HEK293 (cell line): ENCODE results near the gene AGAP1.

Experiments
- CTCF ChIA-PET: fragments of 350-600 bp; formaldehyde crosslinking; extraction: SDS; loops from one replicate; lab custom pipeline; 2021; ENCODE audit warnings: antibody characterized with exemption; lab: Yijun Ruan, JAX
- POLR2A ChIA-PET: fragments of 300-600 bp; formaldehyde crosslinking; extraction: SDS; loops from one replicate; lab custom pipeline; 2020; ENCODE audit warnings: antibody characterized with exemption, inconsistent platforms; lab: Yijun Ruan, JAX
- H3K27ac ChIP-seq: fragments of 200-500 bp; sonication (Bioruptor generic); 2 replicates; pipeline ENCODE4 v1.5.1; 2014; ENCODE audit warnings: low read depth, low read length, control low read depth, inconsistent platforms; ENCODE audit errors: extremely low read depth
- H3K36me3 ChIP-seq, 2 experiments: fragments of 200-500 bp in 1 of 2; sonication (Bioruptor generic) in 1 of 2; 1 replicate in 1 of 2; 2 replicates in 1 of 2; pipeline ENCODE4 v1.5.1; 2014 to 2017; ENCODE audit warnings: inconsistent platforms in 2 of 2, low read length in 2 of 2; ENCODE audit not compliant: control insufficient read depth in 2 of 2, insufficient read depth in 1 of 2
- H3K4me1 ChIP-seq: fragments of 200-500 bp; sonication (Bioruptor generic); 2 replicates; pipeline ENCODE4 v1.5.1; 2014; ENCODE audit warnings: mild to moderate bottlenecking, low read length, inconsistent platforms; ENCODE audit not compliant: control insufficient read depth, insufficient read depth
- H3K4me3 ChIP-seq: 2 replicates; pipeline ENCODE4 v1.5.1; 2011; ENCODE audit warnings: low read depth, mild to moderate bottlenecking, control low read depth, low read length, moderate library complexity
- H3K9me3 ChIP-seq: fragments of 200-500 bp; sonication (Bioruptor generic); 2 replicates; pipeline ENCODE4 v1.5.1; 2014; ENCODE audit warnings: low read depth, low read length, inconsistent platforms; ENCODE audit not compliant: control insufficient read depth, insufficient read depth
- EGR2 ChIP-seq: fragments of 450-650 bp; formaldehyde crosslinking; IDR thresholded peaks from 2 replicates; pipeline ENCODE4 v1.5.1; 2016; ENCODE audit warnings: low read depth, missing biosample characterization, missing genetic modification characterization
- GLIS2 ChIP-seq: fragments of 450-650 bp; formaldehyde crosslinking; IDR thresholded peaks from 2 replicates; pipeline ENCODE4 v1.5.1; 2016; ENCODE audit warnings: missing biosample characterization, missing genetic modification characterization
- KLF8 ChIP-seq: fragments of 450-650 bp; formaldehyde crosslinking; IDR thresholded peaks from 2 replicates; pipeline ENCODE4 v1.5.1; 2016; ENCODE audit warnings: missing biosample characterization, missing genetic modification characterization
- OSR2 ChIP-seq: fragments of 450-650 bp; formaldehyde crosslinking; IDR thresholded peaks from 2 replicates; pipeline ENCODE4 v1.5.1; 2016; ENCODE audit warnings: missing biosample characterization, missing genetic modification characterization
- ZBTB20 ChIP-seq: fragments of 450-650 bp; formaldehyde crosslinking; IDR thresholded peaks from 2 replicates; pipeline ENCODE4 v1.5.1; 2016; ENCODE audit warnings: missing biosample characterization, missing genetic modification characterization
- ZBTB21 ChIP-seq: fragments of 450-650 bp; formaldehyde crosslinking; IDR thresholded peaks from 2 replicates; pipeline ENCODE4 v1.5.1; 2017; ENCODE audit warnings: missing biosample characterization, missing genetic modification characterization
- ZFP37 ChIP-seq: fragments of 450-650 bp; formaldehyde crosslinking; IDR thresholded peaks from 2 replicates; pipeline ENCODE4 v1.5.1; 2016; ENCODE audit warnings: missing biosample characterization, missing genetic modification characterization
- ZNF132 ChIP-seq: fragments of 450-650 bp; formaldehyde crosslinking; IDR thresholded peaks from 2 replicates; pipeline ENCODE4 v1.5.1; 2017; ENCODE audit warnings: missing biosample characterization, missing genetic modification characterization, borderline replicate concordance
- ZNF214 ChIP-seq: fragments of 450-650 bp; formaldehyde crosslinking; IDR thresholded peaks from 2 replicates; pipeline ENCODE4 v1.5.1; 2017; ENCODE audit warnings: missing biosample characterization, mild to moderate bottlenecking, missing genetic modification characterization, borderline replicate concordance
- ZNF423 ChIP-seq: fragments of 450-650 bp; formaldehyde crosslinking; IDR thresholded peaks from 2 replicates; pipeline ENCODE4 v1.5.1; 2016; ENCODE audit warnings: missing biosample characterization, missing genetic modification characterization
- ZNF530 ChIP-seq: fragments of 450-650 bp; formaldehyde crosslinking; IDR thresholded peaks from 2 replicates; pipeline ENCODE4 v1.5.1; 2016; ENCODE audit warnings: low read depth, missing biosample characterization, missing genetic modification characterization
- ZNF600 ChIP-seq: fragments of 450-650 bp; formaldehyde crosslinking; IDR thresholded peaks from 2 replicates; pipeline ENCODE4 v1.5.1; 2016; ENCODE audit warnings: missing biosample characterization, missing genetic modification characterization
- ZNF654 ChIP-seq: fragments of 450-650 bp; formaldehyde crosslinking; IDR thresholded peaks from 2 replicates; pipeline ENCODE4 v1.5.1; 2016; ENCODE audit warnings: low read depth, missing biosample characterization, missing genetic modification characterization
- ZNF677 ChIP-seq: fragments of 450-650 bp; IDR thresholded peaks from 2 replicates; pipeline ENCODE4 v1.5.0; 2018; ENCODE audit warnings: missing biosample characterization, mild to moderate bottlenecking, missing genetic modification characterization, moderate library complexity
- ZNF776 ChIP-seq: fragments of 450-650 bp; formaldehyde crosslinking; IDR thresholded peaks from 2 replicates; pipeline ENCODE4 v1.5.0; 2017; ENCODE audit warnings: missing biosample characterization, missing genetic modification characterization, borderline replicate concordance
- TF ChIP-seq, protein P1 (sequence below): fragments of 450-650 bp; formaldehyde crosslinking; conservative IDR thresholded peaks from 2 replicates; pipeline ENCODE4 v1.5.1; 2016; ENCODE audit warnings: low read depth, missing biosample characterization, missing genetic modification characterization
- TF ChIP-seq, protein P2 (sequence below): fragments of 450-650 bp; formaldehyde crosslinking; IDR thresholded peaks from 2 replicates; pipeline ENCODE4 v1.5.1; 2016; ENCODE audit warnings: missing biosample characterization, missing genetic modification characterization
- TF ChIP-seq, protein P3 (sequence below): fragments of 450-650 bp; formaldehyde crosslinking; IDR thresholded peaks from 2 replicates; pipeline ENCODE4 v1.5.1; 2017; ENCODE audit warnings: missing biosample characterization, missing genetic modification characterization

The AGAP1 gene

DNA sequence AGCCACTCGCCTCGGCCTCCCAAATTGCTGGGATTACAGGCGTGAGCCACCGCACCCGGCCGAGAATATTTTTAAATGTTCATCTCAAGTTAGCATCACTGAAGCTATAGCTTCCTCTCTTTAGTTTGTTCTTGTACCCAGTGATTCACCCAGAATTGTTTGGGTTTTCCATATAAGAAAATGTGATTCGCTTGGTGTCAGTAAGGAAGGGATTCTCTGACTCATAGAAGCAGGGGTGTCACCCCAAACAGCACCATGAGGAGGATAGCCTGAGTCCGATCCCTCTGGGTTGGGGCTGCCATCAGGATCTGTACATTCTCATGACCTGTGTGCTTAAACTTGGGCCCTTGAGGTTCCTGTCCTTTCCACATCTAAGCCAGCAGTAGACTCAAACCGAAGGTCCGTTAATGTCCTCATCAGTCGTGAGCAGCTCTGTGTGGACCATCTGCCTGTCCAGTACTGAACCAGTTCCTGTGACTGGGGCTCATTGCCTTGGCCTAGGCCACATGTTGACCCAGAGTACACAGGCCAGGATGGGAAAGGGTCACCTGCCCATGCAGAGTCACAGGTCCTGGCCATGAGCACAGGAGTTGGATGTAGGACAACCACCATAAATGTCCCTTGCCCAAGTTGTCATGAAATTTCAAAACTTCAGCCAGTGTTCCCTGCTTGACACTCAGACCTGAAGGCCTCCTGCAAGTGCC is 362.5 kb downstream of the AGAP1 start (continued):
- TF ChIP-seq, protein P1, sequence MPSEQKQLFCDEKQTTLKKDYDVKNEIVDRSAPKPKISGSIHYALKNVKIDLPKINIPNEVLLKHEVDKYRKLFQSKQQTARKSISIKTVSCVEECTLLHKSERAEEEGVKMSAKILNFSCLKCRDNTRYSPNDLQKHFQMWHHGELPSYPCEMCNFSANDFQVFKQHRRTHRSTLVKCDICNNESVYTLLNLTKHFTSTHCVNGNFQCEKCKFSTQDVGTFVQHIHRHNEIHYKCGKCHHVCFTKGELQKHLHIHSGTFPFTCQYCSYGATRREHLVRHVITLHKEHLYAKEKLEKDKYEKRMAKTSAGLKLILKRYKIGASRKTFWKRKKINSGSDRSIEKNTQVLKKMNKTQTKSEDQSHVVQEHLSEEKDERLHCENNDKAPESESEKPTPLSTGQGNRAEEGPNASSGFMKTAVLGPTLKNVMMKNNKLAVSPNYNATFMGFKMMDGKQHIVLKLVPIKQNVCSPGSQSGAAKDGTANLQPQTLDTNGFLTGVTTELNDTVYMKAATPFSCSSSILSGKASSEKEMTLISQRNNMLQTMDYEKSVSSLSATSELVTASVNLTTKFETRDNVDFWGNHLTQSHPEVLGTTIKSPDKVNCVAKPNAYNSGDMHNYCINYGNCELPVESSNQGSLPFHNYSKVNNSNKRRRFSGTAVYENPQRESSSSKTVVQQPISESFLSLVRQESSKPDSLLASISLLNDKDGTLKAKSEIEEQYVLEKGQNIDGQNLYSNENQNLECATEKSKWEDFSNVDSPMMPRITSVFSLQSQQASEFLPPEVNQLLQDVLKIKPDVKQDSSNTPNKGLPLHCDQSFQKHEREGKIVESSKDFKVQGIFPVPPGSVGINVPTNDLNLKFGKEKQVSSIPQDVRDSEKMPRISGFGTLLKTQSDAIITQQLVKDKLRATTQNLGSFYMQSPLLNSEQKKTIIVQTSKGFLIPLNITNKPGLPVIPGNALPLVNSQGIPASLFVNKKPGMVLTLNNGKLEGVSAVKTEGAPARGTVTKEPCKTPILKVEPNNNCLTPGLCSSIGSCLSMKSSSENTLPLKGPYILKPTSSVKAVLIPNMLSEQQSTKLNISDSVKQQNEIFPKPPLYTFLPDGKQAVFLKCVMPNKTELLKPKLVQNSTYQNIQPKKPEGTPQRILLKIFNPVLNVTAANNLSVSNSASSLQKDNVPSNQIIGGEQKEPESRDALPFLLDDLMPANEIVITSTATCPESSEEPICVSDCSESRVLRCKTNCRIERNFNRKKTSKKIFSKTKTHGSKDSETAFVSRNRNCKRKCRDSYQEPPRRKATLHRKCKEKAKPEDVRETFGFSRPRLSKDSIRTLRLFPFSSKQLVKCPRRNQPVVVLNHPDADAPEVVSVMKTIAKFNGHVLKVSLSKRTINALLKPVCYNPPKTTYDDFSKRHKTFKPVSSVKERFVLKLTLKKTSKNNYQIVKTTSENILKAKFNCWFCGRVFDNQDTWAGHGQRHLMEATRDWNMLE = no peak
- TF ChIP-seq ZFP37 (tag by site-specific recombination) (no peak), KLF8 (no peak), ZNF654 (no peak)

DNA sequence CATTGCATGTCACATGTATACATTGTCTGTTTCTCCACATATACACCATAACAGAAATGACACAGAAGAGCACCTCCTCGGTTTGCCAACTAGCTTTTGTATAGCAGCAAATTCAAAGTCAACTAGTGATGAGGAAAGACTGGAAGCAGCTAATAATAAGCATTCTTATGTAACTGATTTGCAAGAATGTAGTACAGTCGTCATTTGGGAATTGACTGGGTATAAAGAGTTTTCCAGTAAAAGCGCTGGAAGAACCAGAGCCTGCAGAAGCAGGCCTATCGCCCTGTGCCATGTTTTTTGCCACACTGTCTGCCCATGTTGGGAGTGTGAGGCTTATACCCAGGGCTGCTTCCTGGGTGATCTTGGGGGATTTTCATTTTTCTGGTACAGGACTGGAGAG is 363.8 kb downstream of the AGAP1 start:
- Histone ChIP-seq H3K4me3 (no peak overlapping the region), H3K9me3 (no peaks in the 10 kb centered on the region), H3K36me3 (no peaks in the 10 kb centered on the region), H3K27ac (no peak overlapping the region), H3K4me1 (no peaks in the 10 kb centered on the region)
- no peak for TF ChIP-seq EGR2 (tag by site-specific recombination)
- TF ChIP-seq ZBTB20 (tag by site-specific recombination) = no peak
- TF ChIP-seq ZNF776 (tag by site-specific recombination) = no peak
- TF ChIP-seq ZNF214 = no peak
- TF ChIP-seq, protein P2, sequence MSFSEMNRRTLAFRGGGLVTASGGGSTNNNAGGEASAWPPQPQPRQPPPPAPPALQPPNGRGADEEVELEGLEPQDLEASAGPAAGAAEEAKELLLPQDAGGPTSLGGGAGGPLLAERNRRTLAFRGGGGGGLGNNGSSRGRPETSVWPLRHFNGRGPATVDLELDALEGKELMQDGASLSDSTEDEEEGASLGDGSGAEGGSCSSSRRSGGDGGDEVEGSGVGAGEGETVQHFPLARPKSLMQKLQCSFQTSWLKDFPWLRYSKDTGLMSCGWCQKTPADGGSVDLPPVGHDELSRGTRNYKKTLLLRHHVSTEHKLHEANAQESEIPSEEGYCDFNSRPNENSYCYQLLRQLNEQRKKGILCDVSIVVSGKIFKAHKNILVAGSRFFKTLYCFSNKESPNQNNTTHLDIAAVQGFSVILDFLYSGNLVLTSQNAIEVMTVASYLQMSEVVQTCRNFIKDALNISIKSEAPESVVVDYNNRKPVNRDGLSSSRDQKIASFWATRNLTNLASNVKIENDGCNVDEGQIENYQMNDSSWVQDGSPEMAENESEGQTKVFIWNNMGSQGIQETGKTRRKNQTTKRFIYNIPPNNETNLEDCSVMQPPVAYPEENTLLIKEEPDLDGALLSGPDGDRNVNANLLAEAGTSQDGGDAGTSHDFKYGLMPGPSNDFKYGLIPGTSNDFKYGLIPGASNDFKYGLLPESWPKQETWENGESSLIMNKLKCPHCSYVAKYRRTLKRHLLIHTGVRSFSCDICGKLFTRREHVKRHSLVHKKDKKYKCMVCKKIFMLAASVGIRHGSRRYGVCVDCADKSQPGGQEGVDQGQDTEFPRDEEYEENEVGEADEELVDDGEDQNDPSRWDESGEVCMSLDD (tag by site-specific recombination) = no peak
- no peak for TF ChIP-seq ZNF530
- no peak for TF ChIP-seq ZNF600
- TF ChIP-seq, protein P3, sequence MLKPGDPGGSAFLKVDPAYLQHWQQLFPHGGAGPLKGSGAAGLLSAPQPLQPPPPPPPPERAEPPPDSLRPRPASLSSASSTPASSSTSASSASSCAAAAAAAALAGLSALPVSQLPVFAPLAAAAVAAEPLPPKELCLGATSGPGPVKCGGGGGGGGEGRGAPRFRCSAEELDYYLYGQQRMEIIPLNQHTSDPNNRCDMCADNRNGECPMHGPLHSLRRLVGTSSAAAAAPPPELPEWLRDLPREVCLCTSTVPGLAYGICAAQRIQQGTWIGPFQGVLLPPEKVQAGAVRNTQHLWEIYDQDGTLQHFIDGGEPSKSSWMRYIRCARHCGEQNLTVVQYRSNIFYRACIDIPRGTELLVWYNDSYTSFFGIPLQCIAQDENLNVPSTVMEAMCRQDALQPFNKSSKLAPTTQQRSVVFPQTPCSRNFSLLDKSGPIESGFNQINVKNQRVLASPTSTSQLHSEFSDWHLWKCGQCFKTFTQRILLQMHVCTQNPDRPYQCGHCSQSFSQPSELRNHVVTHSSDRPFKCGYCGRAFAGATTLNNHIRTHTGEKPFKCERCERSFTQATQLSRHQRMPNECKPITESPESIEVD = no peak
- TF ChIP-seq ZNF677 = no peak
- no peak for TF ChIP-seq ZNF423
- TF ChIP-seq OSR2 (tag by site-specific recombination) = no peak
- no peak for TF ChIP-seq ZNF132 (tag by site-specific recombination)
- TF ChIP-seq GLIS2 = no peak
- no peak for TF ChIP-seq ZBTB21
- POLR2A ChIA-PET = no interaction called here
- CTCF ChIA-PET = interaction anchor here (1.2 kb wide), 1 partner anchor 78 kb away, joined by 4 read pairs; no protein-coding TSS in a partner anchor
